Gastrocnemius medialis (tissue), 4 donors: ENCODE results near the gene ESYT1. TPM values are rescaled to one million over a fixed set of nuclear protein-coding genes. Genes with fewer than 3 reads are reported as not detected.

ENCODE experiments used
- ATAC-seq, 2 donors: fragments of 150-250 bp; one replicate each; pipeline ENCODE4 v1.9.1; 2016
- DNase-seq, 2 donors: peaks; one replicate each; pipeline ENCODE4 v3.0.0-alpha.2; 2019
- H3K27ac ChIP-seq, 4 donors: fragments of 200-600 bp; sonication (generic); 1 replicate in 1 of 4; 2 replicates in 3 of 4; pipeline ENCODE4 v1.5.1; 2016 to 2018; ENCODE audit warnings: mild to moderate bottlenecking in 2 of 4, moderate library complexity in 1 of 4
- H3K27me3 ChIP-seq, 3 donors: fragments of 200-600 bp; sonication (generic) in 2 of 3; 1 replicate in 1 of 3; 2 replicates in 2 of 3; pipeline versions ENCODE4 v1.5.1 to v1.6.0; 2016 to 2019; ENCODE audit warnings: mild to moderate bottlenecking in 1 of 3, moderate library complexity in 1 of 3
- H3K36me3 ChIP-seq, 2 donors: fragments of 200-600 bp; sonication (generic) in 1 of 2; one replicate each; pipeline ENCODE4 v1.5.1; 2017 to 2018
- H3K4me1 ChIP-seq, 2 donors: fragments of 200-600 bp; sonication (generic) in 1 of 2; one replicate each; pipeline ENCODE4 v1.5.1; 2016 to 2017; ENCODE audit warnings: mild to moderate bottlenecking in 2 of 2
- H3K4me3 ChIP-seq, 4 donors: fragments of 200-600 bp; sonication (generic) in 3 of 4; 1 replicate in 1 of 4; 2 replicates in 3 of 4; pipeline ENCODE4 v1.5.1; 2016 to 2019; ENCODE audit warnings: mild to moderate bottlenecking in 2 of 4
- H3K9me3 ChIP-seq, 3 donors: fragments of 200-600 bp; sonication (generic) in 2 of 3; 1 replicate in 1 of 3; 2 replicates in 2 of 3; pipeline ENCODE4 v1.5.1; 2016 to 2019
- POLR2A ChIP-seq, 2 donors: fragments of 450-650 bp; IDR thresholded peaks; one replicate each; pipeline ENCODE4 v1.6.1; 2017; ENCODE audit warnings: antibody characterized with exemption in 2 of 2, mild to moderate bottlenecking in 2 of 2, moderate library complexity in 2 of 2
- in situ Hi-C, 4 donors: fragments of 200-750 bp; cut with MboI; loops; one replicate each; pipeline versions ENCODE4 v1.15.0 to v1.8.0; 2017; ENCODE audit warnings: low sequenced_read_pairs in 4 of 4
- intact Hi-C: fragments of 100-400 bp; cut with DNase I; formaldehyde crosslinking; loops from one replicate; pipeline ENCODE4 v1.15.1; 2023; ENCODE audit warnings: low total_unique reads
- total RNA-seq, 4 donors: library from RNA; depleted of rRNA; stranded (reverse); fragments of >200 nt; gene quantifications; one replicate each; pipeline versions ENCODE4 v1.1.0 to v1.2.3, GENCODE V29; 2016
- TF ChIP-seq, protein P1 (sequence below), 5 experiments: fragments of 450-650 bp in 3 of 5; fragments of 200-600 bp in 2 of 5; sonication (generic) in 2 of 5; IDR thresholded peaks in 4 of 5; conservative IDR thresholded peaks in 1 of 5; 1 replicate in 4 of 5; 2 replicates in 1 of 5; pipeline ENCODE4 v1.5.1; 2016 to 2019; ENCODE audit warnings: antibody characterized with exemption in 5 of 5, mild to moderate bottlenecking in 3 of 5, moderate library complexity in 3 of 5

Gene ESYT1
- total RNA-seq, 4 donors from 2014 or later, result 45.9 to 77.7 (median 62.1) TPM

DNA sequence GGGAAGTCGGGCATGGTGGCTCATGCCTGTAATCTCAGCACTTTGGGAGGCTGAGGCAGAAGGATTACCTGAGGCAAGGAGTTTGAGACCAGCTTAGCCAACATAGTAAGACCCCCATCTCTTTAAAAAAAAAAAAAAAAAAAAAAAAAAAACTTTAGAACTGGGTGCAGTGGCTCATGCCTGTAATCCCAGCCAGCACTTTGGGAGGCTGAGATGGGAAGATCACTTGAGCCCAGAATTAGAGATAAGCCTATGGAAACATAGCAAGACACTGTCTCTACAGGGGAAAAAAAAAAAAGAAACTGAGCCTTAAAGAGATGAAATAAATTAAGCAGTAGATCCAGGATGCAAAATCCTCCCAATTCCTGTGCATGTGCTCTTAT, 25.4 kb upstream of the ESYT1 start:
- Histone ChIP-seq H3K4me1 (peaks cover 20 to 26% of the 10 kb centered on the region in 2 donors), H3K9me3 (no peaks in the 10 kb centered on the region), H3K27me3 (no peaks in the 10 kb centered on the region), H3K27ac (peak overlapping the region in 1 of 4 donors; percentile 93), H3K36me3 (peaks cover 0 to 11% of the 10 kb centered on the region in 2 donors), H3K4me3 (peak overlapping the region in 1 of 4 donors; percentile 77)
- TF ChIP-seq POLR2A (IDR thresholded peaks at IDR 0.05), result no peak
- TF ChIP-seq, protein P1, sequence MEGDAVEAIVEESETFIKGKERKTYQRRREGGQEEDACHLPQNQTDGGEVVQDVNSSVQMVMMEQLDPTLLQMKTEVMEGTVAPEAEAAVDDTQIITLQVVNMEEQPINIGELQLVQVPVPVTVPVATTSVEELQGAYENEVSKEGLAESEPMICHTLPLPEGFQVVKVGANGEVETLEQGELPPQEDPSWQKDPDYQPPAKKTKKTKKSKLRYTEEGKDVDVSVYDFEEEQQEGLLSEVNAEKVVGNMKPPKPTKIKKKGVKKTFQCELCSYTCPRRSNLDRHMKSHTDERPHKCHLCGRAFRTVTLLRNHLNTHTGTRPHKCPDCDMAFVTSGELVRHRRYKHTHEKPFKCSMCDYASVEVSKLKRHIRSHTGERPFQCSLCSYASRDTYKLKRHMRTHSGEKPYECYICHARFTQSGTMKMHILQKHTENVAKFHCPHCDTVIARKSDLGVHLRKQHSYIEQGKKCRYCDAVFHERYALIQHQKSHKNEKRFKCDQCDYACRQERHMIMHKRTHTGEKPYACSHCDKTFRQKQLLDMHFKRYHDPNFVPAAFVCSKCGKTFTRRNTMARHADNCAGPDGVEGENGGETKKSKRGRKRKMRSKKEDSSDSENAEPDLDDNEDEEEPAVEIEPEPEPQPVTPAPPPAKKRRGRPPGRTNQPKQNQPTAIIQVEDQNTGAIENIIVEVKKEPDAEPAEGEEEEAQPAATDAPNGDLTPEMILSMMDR (IDR thresholded peaks at IDR 0.05 in 4 of 5, conservative IDR thresholded peaks at IDR 0.05 in 1 of 5), result no peak
- in situ Hi-C loops (loop anchor here in 2 of 4 donors (10.0 kb wide), 1 partner anchor 58 kb away; the partner anchor contains the start of gene RPS26 (in 2 of the 2)), intact Hi-C loops (loop anchor here (5.0 to 10.0 kb wide), 2 partner anchors 105 to 288 kb away; partner anchors contain the start of genes ORMDL2, SARNP and SUOX)
- DNase-seq (no peak), ATAC-seq (no peak)

DNA sequence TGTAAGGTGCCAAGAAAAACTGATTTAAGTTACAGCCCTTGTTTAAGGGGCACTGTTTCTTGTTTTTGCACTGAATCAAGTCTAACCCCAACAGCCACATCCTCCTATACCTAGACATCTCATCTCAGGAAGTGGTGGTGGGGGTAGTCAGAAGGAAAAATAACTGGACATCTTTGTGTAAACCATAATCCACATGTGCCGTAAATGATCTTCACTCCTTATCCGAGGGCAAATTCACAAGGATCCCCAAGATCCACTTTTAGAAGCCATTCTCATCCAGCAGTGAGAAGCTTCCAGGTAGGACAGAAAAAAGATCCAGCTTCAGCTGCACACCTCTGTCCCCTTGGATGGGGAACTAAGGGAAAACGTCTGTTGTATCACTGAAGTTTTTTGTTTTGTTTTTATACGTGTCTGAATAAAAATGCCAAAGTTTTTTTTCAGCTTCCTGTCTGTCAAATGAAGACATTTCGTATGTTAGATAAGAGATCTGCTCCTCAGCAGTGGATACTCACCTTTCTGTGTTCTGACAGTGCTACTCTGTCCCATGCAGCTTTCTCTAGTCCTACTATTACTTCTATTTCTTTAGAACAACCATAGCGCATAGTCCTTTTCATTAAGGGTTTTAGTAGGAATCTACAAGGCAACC, 24.9 kb upstream of the ESYT1 start:
- Histone ChIP-seq H3K27ac (peak overlapping the region; percentile 85 to 93 (median 92)), H3K4me3 (peak overlapping the region; percentile 77 to 98 (median 84)), H3K9me3 (no peaks in the 10 kb centered on the region), H3K36me3 (peaks cover 2 to 17% of the 10 kb centered on the region in 2 donors), H3K4me1 (peaks cover 20 to 26% of the 10 kb centered on the region in 2 donors), H3K27me3 (no peaks in the 10 kb centered on the region)
- intact Hi-C loops (loop anchor here (5.0 to 10.0 kb wide), 2 partner anchors 106 to 288 kb away; partner anchors contain the start of genes ORMDL2, SARNP and SUOX), in situ Hi-C loops (loop anchor here in 2 of 4 donors (10.0 kb wide), 1 partner anchor 58 kb away; the partner anchor contains the start of gene RPS26 (in 2 of the 2))
- DNase-seq (no peak), ATAC-seq (no peak)
- no peak for TF ChIP-seq POLR2A (IDR thresholded peaks at IDR 0.05)
- TF ChIP-seq, protein P1 (IDR thresholded peaks at IDR 0.05 in 4 of 5, conservative IDR thresholded peaks at IDR 0.05 in 1 of 5), result no peak

DNA sequence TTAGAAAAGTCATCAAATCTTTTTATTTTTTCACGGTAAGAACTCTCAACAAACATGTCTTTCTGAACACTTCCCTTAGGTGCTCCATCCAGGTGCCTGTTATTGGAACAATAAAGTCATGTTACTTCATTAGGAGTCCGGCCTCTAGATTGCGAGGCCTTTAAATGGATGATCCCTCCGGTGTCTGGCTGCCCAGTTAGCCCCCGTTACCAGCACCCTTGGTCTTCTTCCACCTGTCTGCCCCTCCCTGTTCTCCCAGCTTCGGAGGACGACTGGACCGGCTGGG, 24.3 kb upstream of the ESYT1 start:
- Histone ChIP-seq H3K9me3 (no peaks in the 10 kb centered on the region), H3K4me1 (peaks cover 20 to 26% of the 10 kb centered on the region in 2 donors), H3K4me3 (peak overlapping the region; percentile 77 to 98 (median 84)), H3K27me3 (no peaks in the 10 kb centered on the region), H3K36me3 (peaks cover 2 to 22% of the 10 kb centered on the region in 2 donors), H3K27ac (peak overlapping the region; percentile 85 to 93 (median 92))
- TF ChIP-seq, protein P1 (IDR thresholded peaks at IDR 0.05 in 4 of 5, conservative IDR thresholded peaks at IDR 0.05 in 1 of 5), result no peak
- no peak for TF ChIP-seq POLR2A (IDR thresholded peaks at IDR 0.05)
- intact Hi-C loops (loop anchor here (1.0 to 10.0 kb wide), 5 partner anchors 13 to 289 kb away; partner anchors contain the start of genes ORMDL2, RPL41, SARNP and SUOX), in situ Hi-C loops (loop anchor here in 2 of 4 donors (10.0 kb wide), 1 partner anchor 59 kb away; the partner anchor contains the start of gene RPS26 (in 2 of the 2))
- peak; percentile 12 to 20 for ATAC-seq
- DNase-seq, result no peak

DNA sequence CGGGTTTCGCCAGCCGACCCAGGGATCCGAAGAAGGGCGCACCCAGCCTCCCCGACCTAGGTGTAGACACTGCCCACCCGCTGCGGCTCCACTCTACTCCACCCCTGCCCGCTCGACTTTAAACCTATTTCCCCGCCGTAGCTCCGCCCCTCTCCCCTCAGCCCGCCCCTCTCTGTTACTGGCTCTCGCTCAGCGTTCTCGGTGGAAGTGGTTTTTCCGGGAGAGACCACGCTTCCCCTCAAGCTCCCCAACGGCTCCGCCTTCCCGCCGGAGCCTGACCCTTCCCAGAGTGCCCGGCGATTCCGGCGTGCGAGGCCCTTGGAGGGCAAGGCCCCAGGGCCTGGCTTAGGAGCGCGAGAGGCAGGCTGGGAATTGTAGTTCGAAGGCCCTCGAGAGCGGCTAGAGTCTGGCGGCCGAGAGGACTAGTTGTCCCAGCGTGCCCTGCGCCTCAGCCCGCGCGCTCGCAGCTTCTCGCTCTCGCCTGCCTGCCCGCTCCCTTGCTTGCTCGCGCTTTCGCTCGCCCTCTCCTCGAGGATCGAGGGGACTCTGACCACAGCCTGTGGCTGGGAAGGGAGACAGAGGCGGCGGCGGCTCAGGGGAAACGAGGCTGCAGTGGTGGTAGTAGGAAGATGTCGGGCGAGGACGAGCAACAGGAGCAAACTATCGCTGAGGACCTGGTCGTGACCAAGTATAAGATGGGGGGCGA, 23.8 kb upstream of the ESYT1 start, which contains the start of gene PA2G4:
TSS of gene PA2G4 (plus strand) at position 451 of the 706 bp plus-strand sequence. CDS start at position 630, 179 bp downstream.
- H3K4me1 ChIP-seq, result peaks cover 20 to 26% of the 10 kb centered on the region in 2 donors
- H3K27me3 ChIP-seq, result no peaks in the 10 kb centered on the region
- DNase-seq (peak; percentile 98), ATAC-seq (peak; percentile 95 to 96)
- intact Hi-C loops, result loop anchor here (1.0 to 10.0 kb wide), 5 partner anchors 12 to 289 kb away; partner anchors contain the start of genes ORMDL2, RPL41, SARNP and SUOX
- in situ Hi-C loops, result loop anchor here in 2 of 4 donors (10.0 kb wide), 1 partner anchor 59 kb away; the partner anchor contains the start of gene RPS26 (in 2 of the 2)
- H3K36me3 ChIP-seq, result peaks cover 2 to 27% of the 10 kb centered on the region in 2 donors
- H3K4me3 ChIP-seq, result peak within 1 kb of the TSS; percentile 77 to 98 (median 84)
- no peaks in the 10 kb centered on the region for H3K9me3 ChIP-seq
- TF ChIP-seq POLR2A (IDR thresholded peaks at IDR 0.05), result peak; percentile 85 to 96
- TF ChIP-seq, protein P1 (IDR thresholded peaks at IDR 0.05 in 4 of 5, conservative IDR thresholded peaks at IDR 0.05 in 1 of 5), result no peak
- H3K27ac ChIP-seq, result peak within 1 kb of the TSS; percentile 85 to 93 (median 92)
